ENCODE measurements around the gene CCDC107.

The CCDC107 gene

DNA sequence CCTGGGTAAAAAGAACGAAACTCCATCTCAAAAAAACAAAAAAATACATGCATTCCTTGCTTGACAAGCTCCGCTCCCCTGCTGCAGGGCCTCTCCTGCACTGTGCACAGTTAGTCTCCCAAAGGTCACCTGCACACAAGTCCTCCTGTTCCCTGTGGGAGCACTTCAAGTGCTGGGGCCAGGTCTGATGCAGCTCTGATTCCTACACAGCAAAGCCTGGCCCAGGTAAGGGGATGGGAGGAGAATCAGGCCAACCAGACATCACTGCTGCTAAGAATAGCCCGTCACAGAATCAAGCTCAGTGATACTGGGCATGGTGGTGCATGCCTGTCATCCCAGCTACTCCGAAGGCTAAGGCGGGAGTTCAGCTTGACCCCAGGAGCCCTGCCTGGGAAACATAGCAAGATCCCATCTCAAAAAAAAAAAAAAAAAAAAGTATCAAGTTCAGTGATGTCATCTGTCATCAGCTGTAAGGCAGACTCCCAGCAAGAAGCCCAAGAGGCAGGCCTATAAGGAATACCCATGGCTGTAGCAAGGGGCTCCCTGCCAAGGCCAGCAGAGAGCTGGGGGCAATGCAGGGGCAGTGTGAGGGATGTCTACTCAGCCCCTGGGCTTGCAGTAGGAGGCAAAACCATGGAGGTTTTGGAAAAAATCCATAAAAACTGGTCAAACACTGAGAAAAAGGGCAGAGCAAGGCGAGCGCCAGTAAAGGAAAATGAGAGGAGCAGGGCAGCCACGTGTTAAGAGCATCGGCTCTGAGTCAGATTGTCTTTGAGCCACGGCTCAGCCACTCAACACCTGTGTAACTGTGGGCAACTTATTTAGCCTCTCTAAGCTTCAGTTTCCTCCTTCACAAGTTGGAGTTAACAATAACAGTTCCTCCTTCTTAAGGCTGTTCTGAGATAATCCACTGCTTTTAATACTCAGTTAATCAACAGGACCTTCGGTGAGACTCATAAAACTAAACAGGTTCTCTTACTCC is 28.4 kb downstream of the CCDC107 start:
- DNase-seq, result no peak

DNA sequence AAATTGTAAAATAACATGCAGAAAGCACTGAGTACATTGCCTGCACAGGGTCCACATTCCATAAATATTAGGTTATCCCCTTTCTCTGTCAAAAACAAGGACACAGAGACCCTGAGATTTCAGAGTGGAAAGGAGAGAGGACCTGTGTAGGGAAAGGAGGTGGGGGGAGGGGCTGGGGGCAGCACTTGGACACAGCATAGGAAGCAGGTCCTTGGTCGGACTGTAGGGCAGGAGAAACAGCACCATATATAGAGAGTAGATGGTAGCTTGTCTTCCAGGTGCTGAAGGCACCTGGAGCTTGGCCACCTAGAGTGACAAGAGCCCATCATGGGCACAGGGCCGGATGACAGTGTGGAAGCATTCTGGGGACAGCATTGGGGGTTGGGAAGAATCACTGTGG is 29.2 kb downstream of the CCDC107 start:
- DNase-seq, result no peak

DNA sequence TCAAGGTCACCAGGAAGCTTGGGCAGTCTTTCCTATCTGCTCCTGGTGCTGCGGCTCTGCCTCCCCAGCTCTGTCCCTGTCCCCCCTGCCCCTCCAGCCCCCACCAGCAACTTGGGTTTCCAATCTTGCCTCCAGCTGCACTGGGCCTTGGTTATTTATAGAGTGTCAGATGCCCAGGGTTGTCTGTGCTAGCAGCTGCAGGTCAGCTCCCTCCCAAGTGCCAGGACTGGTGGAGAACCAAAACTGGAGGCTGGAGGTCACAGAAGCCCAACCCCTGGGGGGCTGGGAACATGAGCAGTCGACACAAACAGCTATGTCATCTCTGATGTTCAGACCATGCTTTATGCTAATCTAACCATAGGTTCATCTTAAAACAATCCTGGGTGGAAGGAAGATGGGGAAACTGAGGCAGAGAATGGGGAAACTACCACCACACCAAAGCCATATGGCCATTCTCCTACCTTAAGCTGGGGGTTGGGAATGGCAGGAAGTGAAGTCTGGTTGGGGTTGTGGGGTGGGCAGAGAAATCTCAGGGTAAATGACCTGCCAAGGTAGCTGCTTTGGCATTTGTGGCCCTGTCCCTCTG is 30.0 kb downstream of the CCDC107 start:
- DNase-seq, result no peak

DNA sequence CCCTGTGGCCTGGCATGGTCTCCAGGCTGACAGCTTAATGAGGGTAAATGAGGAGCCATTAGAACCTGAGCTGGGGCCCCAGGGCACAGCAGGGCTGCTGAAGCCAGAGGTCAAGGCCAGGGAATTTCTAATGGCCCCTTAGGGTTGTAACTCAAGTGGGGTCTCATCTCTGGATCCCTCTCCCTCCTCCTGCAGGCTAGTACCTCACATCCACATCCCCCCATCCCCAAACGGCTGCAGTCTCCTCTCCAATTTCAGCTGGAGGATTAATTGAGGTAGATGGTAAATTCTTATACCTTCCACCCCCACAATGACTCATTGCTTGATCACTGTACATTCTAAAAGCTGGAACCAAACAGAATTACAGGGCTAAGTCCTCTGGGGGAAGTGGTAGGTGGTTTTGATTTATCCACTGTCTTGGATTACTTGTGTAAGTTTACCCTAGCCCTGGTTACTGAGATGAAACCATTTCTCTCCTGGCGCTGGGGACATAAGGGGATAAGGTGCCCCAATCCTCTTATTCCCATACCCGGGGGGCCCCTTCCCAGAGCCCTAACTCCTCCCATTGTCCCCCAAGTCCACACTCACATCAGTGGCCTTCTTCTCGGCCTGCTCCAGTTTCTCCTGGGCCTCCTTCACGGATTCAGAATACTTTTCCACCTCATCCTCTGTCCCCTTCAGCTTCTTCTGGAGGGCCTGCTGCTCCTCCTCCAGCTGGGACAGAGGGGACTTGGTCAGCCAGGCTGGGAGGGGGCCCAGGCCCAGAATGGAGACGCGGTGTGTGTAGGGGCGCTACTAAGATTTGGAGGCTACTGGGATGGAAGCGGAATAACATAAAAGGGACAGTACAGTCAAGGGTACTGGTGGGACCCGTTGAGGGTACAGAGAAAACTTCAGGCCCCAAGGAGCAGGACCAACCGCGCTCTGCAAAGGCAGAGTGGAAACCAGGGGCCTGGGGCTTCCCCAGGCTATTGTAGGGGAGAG is 30.8 kb downstream of the CCDC107 start:
- DNase-seq, result no peak

DNA sequence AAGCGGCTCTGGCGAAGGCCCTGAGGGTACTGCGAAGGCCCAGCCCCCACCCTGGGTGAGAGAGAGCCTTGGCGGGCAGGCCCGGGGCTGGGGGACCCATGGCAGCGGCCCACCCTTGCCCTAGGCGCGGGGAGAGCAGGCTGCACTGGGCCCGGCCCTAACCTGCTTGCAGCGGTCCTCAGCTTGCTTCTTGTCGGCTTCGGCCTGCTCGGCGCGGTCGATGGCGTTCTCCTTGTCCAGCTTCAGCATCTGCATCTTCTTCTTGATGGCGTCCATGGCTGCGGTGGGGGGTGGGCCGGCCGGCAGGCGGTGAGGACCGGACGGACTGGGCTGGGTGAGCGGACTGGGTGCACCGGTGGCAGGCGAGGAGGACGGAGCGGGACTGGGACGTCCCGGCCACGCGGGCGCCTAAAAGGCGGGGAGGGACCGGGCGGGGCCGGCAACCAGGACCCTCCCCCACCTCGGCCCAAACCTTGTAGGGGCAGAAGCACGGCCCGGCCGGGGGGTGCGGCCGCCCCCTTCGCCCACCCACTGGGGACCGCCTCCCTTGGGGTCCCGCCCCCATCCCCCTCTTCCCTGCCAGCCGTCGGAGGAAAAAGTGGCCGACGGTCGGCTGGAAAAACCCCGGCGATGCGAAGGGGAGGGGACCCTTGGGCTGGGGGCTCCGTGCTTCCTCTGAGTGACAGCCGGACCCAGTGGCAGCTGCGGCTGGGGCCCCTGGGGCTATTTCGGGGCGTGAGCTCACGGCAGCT is 31.6 kb downstream of the CCDC107 start, which contains the start of gene TPM2:
Gene TPM2, minus strand, starts transcription at position 384 of the 752 bp plus-strand sequence. Its CDS starts 108 bp downstream, at position 276.
- no peak for DNase-seq

DNA sequence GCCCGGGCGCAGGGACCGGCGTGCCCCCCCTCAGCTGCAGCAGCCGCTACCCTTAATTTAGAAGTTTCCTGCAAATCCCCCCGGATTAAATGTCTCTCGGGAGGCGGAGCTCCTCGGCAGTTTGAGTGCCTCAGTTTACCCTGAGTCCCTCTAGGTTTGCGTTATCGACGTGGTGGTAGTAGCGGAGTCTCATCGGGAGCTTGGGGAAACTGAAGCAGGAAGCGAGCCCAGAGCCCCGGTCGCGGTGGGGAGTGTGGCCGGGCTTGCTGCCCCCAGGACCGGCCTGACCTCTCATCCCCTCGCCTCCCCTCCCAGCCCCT is 32.2 kb downstream of the CCDC107 start:
- no peak for DNase-seq

DNA sequence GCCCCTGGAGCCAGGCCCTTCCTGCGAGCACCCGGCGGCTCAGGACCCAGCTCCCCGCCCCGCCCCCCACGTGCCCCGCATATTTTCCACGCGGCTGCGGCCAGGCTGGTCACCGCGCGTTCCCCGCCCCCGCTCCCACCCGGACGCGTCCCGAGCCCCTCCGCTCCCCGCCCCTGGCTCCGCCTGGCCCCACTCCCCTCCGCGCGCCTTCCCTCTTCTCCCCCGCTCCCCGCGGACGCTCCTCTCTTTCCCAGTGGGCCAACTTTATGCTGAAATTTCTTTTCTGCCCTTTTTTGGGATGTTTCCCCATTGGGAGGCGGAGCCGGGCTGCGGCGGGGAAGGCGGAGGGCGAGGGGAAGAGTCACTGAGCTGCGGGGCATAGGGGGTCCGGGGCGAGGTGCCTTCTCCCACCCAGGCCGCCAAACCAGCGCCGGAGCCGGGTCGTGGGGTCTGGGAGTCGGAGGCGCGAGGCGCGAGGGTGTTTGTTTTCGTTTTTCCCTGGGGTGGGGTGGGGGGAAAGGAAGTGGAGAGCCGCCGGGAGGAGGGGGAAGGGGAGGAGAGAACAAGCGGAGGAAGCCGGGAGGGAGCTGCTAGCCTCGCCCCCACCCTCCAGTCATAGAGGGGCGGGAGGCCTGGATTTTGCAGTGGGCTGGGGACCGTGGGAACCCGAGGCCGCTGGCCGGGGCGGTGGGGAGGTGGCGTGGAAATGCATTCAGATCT is 32.7 kb downstream of the CCDC107 start:
- peak; percentile 28 for DNase-seq

DNA sequence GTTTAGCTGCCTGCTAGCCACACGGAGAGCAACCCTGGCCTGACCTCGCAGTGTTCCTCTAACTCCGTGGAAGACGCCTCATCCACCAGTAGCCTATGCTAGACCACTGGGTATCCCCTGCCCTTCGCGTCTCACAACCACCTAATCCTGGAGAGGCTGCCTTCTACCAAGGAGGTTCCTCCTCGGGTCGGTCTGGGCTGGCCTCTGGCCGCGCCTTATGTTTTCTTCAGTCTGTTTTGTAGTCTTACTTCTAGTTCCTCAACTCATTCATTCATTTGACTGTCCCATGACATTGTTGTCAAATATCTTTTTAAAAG is 33.2 kb downstream of the CCDC107 start:
- no peak for DNase-seq

DNA sequence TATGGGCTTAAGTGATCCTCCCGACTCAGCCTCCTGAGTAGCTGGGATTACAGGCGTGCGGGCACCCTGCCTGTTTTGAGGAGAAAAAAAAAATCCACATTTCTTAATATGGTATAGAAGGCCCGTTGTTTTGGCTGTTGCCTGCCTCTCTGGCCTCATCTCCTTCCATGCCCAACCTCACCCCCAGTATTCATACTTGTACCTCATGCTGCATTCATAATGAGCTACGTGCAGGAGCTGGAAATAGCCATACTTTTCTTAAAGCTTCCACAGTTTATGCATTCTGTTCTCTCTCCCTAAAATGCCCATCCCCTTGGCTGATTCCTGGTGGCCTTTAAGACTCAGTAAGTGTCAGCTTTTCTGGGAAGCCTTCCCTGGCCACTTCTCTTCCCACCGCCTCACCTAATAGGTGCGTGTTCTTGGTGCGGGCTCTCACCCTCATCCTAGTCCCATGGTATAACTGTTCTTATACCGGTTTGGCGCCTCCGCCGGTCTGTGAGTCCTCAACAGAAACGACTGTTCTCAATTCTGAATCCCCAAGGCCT is 33.7 kb downstream of the CCDC107 start:
- DNase-seq, result no peak

DNA sequence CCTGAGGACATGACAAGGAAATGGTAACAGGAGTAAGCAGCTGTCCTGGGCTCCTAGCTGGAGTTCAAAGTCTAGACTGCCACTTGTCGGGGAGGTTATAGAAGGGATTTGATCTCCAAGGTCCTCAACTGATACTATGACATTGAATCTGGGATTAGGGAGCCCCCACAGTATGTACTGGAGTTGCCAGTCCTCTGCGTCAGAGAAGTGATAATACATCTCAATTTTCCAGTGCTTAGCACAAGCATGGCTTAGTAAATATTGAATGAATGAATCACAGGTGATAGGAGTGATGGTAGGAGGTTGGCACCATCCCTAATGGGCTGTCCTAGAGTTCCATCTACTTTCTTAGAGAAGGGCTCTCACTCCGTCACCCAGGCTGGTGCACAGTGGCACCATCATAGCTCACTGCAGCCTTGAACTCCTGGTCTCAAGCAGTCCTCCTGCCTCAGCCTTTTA is 37.9 kb downstream of the CCDC107 start:
- no peak for DNase-seq

DNA sequence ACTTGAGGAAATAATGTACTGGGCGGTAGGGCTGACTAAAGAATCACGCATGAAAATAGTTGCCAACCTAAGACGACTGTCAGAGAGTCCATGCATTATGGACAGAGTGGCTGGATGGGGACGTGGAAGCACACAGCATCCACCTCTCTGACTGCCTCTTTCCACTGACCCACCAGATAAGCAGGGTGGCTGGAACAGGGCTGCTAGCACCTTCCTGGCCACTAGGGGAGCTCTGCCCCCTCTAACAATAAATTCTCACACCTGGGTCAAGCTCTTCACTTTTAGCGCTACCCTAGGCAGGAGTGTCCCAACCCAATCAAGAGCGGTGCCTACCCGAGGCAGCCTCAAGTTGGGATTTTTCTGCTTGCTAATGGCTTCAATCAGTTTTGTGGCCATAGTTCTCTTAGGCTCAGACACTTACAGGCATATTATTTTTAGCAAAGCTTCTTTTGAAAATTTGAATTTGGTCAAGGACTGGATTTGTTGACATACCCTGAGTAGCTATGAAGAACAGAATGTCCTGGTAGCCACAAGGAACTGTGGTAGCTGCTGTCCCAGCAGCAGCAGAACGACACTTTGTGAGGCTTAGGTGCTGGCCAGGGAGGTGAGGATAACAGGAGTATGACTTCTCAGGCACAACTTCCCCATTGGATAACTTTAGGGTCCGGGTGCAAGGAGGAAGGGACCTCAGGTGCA is 38.6 kb downstream of the CCDC107 start:
- DNase-seq, result peak; percentile 58

DNA sequence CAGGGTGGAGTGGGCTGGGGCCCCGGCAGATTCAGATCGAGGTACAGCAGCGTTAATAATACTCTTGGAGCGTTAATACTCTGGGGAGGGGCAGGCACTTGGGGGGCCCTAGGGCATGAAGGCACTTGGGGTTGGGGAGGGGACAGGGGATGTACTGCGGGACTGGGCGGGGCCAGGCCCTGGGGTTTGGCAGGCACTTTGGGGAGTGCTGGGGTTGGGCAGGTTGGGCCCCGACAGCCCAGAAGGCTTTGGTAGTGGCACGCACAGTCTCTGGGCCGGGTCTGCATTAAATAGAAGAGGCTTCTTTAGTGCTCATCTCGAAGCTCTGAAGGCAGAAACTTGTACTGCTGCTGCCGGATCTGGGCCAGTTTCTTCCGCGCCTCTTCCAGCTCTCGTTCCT is 39.4 kb downstream of the CCDC107 start:
- DNase-seq, result no peak

DNA sequence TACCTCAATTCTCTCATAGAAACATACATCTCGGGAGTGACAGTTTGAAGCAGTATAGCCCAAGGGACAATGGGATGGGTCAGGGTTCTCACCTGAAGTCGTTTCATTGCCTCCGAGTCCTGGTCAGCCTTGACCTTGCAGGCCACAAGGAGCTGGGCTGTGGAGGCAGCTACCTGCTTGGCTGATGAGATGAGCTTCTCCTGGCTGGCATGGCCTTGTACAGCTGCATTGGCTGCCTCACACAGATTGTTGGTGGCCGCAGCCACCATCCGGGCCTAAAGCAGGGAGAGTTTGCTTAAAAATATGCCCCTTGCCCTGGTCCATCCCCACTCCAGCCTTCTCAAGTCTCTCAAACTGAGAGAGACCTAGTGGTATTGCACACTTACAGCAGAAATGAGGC is 40.1 kb downstream of the CCDC107 start:
- no peak for DNase-seq

DNA sequence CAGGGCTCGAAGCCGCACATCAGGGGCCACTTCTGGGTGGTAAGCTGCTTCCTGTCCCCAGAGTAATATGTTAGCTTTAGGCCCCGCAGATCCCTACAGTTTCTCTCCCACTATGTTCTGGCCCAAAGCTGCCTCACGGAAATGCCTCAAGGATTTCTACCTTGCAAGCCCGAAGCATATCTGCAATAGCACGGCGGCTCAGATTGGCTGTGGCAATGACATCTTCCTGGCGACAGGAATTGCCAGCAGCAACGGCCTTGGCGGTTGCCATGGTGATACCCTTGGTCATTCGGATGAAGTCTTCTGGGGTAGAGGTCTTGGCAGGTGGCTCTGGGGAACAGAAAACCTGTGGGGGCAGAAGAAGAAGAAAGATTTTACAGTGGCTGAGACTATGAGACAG is 41.9 kb downstream of the CCDC107 start:
- DNase-seq, result no peak

DNA sequence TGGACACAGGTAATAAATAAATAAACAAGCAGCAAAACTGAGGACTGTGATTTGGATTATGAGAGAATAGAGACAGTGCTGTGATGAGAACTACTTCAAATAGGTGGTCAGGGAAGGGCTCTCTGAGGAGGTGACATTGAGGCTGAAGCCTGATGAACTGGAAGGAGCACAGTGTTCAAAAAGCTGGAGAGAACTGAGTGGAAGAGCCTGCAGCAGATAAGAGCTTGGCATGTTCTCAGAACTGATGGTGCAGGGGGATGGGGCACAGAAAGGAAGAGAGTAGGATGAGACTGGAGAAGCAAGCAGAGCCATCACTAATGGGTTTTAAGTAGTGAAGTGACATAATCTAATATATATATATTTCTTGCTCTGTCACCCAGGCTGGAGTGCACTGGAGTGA is 42.9 kb downstream of the CCDC107 start:
- no peak for DNase-seq

DNA sequence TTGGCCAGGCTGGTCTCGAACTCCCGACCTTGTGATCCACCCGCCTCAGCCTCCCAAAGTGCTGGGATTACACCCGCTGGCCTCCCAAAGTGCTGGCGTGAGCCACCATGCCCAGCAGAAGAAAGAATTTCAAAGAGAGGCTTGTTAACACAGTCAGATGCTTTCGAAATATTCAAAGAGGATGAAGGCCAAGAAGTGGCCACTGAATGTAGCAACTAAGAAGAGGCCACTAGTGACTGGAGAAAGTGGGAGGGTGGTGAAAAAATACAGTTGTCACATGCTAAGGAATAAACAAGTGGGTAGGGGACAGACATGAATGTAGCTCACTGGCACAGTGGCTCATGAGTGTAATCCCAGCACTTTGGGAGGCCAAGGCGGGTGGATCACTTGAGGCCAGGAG is 44.6 kb downstream of the CCDC107 start:
- no peak for DNase-seq

DNA sequence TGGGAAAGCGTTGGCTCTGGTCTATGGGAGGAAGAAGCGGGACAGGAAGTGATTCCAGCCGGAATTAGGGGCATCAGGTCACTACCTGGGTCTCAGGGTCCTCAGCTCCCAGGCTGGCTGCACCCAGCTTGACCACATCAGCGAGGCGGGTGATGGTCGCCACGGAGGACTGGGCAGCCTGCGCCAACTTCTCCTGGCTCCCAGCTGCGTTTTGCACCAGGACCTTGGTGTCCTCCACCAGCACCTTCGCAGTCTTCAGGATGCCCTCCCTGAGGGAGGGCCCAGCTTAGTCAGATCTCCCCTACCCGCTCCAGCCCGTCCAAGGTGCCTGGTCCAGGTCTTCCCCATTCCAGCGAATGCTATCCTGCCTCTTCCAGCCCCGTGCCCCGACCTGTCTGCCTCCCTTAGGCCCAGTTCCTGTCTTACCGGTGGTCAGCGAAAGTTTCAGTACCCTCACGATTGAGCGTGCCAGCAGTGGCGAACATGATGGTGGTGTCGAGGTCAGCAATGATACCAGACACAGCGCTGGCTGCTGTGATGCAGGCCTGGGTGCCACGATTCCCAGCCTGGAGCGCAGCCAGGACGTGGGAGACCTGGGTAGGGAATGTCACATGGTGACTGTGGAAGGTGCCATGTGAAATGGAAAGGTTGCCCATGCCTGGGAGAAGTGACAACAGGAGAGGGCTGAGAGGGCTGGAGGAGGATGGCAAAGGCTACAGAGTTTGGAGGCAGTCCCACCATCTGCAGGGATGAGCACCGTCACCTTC is 46.0 kb downstream of the CCDC107 start:
- no peak for DNase-seq

DNA sequence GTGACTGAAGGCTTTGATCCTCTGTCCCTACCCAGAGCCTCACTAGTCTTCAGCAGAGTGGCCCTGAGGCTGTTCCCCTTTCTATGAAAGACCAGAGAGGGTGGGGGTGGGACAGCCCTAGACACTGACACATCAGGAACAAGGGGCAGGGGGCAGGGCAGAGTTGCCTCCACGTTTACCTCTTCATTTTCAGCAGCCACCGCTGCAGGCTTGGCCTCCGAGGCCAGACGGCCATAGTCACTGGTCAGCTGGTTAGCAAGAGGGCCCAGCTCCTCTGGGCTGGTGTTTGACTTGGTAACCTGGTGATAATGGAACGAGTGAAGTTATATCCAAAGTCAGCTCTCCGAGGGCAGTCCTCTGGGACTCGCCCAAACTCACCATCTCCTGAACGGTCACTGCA is 47.3 kb downstream of the CCDC107 start:
- no peak for DNase-seq

DNA sequence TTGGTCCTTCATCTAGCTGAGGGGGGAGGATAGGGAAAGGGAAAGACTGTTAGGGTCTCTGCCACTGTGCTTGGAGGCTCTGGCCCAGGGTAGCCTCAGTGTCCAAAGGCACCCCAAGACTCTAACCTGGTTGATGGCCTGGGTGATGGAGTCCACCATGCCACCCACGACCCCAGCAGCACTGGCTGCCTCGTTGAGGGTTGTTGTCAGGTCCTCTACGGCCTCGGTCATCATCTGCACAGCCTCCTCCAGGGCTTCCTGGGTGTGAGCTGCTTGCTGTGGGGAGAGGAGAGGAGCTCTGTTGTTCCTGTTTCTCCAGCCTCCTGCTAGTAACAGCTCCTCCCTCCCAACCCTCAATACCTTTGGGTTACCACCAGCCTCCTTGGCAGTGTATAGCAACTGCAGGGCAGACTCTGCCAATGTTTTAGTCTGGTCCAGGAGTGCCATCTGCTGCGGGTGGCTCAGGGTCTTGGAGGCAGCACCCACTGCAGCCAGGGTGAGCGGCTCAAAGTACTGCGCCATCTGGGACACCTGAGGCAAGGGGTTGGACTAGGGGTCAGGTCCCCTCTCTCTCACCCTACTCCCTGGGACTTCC is 47.8 kb downstream of the CCDC107 start:
- no peak for DNase-seq

DNA sequence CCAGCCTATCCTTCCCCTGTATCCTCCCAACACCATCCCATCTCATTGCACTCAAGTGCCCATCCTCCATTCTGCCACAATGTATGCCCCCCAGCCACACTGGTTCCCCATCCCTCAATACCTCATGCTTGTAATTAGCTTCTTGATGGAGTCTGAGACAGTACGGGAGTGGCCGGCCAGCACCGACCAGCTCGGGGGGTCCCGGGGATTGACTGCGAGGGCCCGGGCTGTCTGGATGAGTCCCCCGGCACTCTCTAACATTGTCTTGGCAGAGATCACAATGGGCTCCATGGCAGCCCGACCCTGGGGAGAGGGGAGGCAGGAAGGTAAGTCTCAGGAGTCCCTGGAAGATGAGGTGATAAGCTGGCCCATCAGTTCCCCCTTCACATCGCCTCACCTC is 48.9 kb downstream of the CCDC107 start:
- DNase-seq, result no peak

Data from NCI-H1092 treated with DMSO at 0.1 percent for 48 hours (cell line).